ENCODE measurements around the gene SPIRE1. TPM values are rescaled to one million over a fixed set of nuclear protein-coding genes. Genes with fewer than 3 reads are reported as not detected.
"Not testable (repeated sequence)": the region's sequence is repeated elsewhere in the genome, so short reads cannot be mapped to it uniquely, and the experiment has no call there.

SPIRE1 gene
- total and polyA plus RNA-seq, 7 donors = 15.5 to 82.3 (median 39.6) TPM

GRCh38 chr18:12492907-12493306 lies 165.0 kb downstream of the SPIRE1 start:
- no peak for TF ChIP-seq CTCF (IDR thresholded peaks at IDR 0.05)
- H3K36me3 ChIP-seq (ENCODE audit: insufficient read depth in 1 of 2, low read depth in 1 of 2) = peaks cover 10 to 46% of the 10 kb centered on the region in 2 donors
- no peaks in the 10 kb centered on the region for H3K27me3 ChIP-seq (ENCODE audit: insufficient read depth in 3 of 3, low read length in 2 of 3)
- no peak overlapping the region for H3K27ac ChIP-seq
- no peaks in the 10 kb centered on the region for H3K4me1 ChIP-seq
- WGBS, 3 donors = 89 to 92% (median 91%) methylated on average over 5 of the region's 5 CpGs
- H3K4me3 ChIP-seq = no peak overlapping the region
- intact Hi-C loops (cut with DNase I) = no loop called here
- H3K9me3 ChIP-seq = no peaks in the 10 kb centered on the region
- DNase-seq (no peak), ATAC-seq (no peak)

- intact Hi-C loops (cut with DNase I) = no loop called here
- ATAC-seq (no peak), DNase-seq (no peak)
- TF ChIP-seq CTCF (IDR thresholded peaks at IDR 0.05) = no peak
- Histone ChIP-seq H3K36me3 (ENCODE audit: insufficient read depth in 1 of 2, low read depth in 1 of 2) (peaks cover 10 to 46% of the 10 kb centered on the region in 2 donors), H3K27me3 (ENCODE audit: insufficient read depth in 3 of 3, low read length in 2 of 3) (no peaks in the 10 kb centered on the region), H3K4me1 (no peaks in the 10 kb centered on the region), H3K27ac (no peak overlapping the region), H3K9me3 (no peaks in the 10 kb centered on the region), H3K4me3 (no peak overlapping the region)
- WGBS, 3 donors = 91 to 96% (median 95%) methylated on average over 9 of the region's 9 CpGs
These were observed 166.1 kb downstream of the SPIRE1 start for GRCh38 chr18:12491611-12492435.

- Histone ChIP-seq H3K27ac (no peak overlapping the region), H3K4me3 (no peak overlapping the region), H3K9me3 (no peaks in the 10 kb centered on the region), H3K27me3 (ENCODE audit: insufficient read depth in 3 of 3, low read length in 2 of 3) (no peaks in the 10 kb centered on the region), H3K4me1 (no peaks in the 10 kb centered on the region), H3K36me3 (ENCODE audit: insufficient read depth in 1 of 2, low read depth in 1 of 2) (peaks cover 0 to 11% of the 10 kb centered on the region in 2 donors)
- intact Hi-C loops (cut with DNase I) = no loop called here
- TF ChIP-seq CTCF (IDR thresholded peaks at IDR 0.05) = no peak
- ATAC-seq (no peak), DNase-seq (no peak)
- WGBS, 3 donors = 94 to 95% (median 95%) methylated on average over 5 of the region's 5 CpGs
These were observed 172.3 kb downstream of the SPIRE1 start for GRCh38 chr18:12485479-12486105.

- H3K4me3 ChIP-seq; H3K27me3 ChIP-seq (ENCODE audit: insufficient read depth in 3 of 3, low read length in 2 of 3); H3K9me3 ChIP-seq; DNase-seq; H3K27ac ChIP-seq; ATAC-seq; intact Hi-C loops (cut with DNase I); H3K4me1 ChIP-seq: not testable (repeated sequence)
- H3K36me3 ChIP-seq (ENCODE audit: insufficient read depth in 1 of 2, low read depth in 1 of 2) = peaks cover 0 to 33% of the 10 kb centered on the region in 2 donors
- 91% methylated on average over 10 of the region's 10 CpGs for WGBS, 3 donors
These were observed 176.0 kb downstream of the SPIRE1 start for GRCh38 chr18:12481915-12482314.

GRCh38 chr18:12479982-12480381 lies 177.9 kb downstream of the SPIRE1 start:
- H3K4me3 ChIP-seq = no peak overlapping the region

More at GRCh38 chr18:12479982-12480381, 177.9 kb downstream of the SPIRE1 start:
- Histone ChIP-seq H3K27ac (no peak overlapping the region), H3K4me1 (no peaks in the 10 kb centered on the region), H3K9me3 (no peaks in the 10 kb centered on the region), H3K27me3 (ENCODE audit: insufficient read depth in 3 of 3, low read length in 2 of 3) (no peaks in the 10 kb centered on the region), H3K36me3 (ENCODE audit: insufficient read depth in 1 of 2, low read depth in 1 of 2) (peaks cover 0 to 49% of the 10 kb centered on the region in 2 donors)
- ATAC-seq (no peak), DNase-seq (no peak)
- no peak for TF ChIP-seq CTCF (IDR thresholded peaks at IDR 0.05)
- intact Hi-C loops (cut with DNase I) = no loop called here
